OCI-LY1 (cell line): ENCODE results near the gene ALCAM.

Source experiments
- H2AFZ ChIP-seq: fragments of 200-600 bp; sonication (generic), shearing (Covaris generic); 2 replicates; pipeline ENCODE4 v1.6.0; 2014; ENCODE audit warnings: antibody characterized with exemption, mild to moderate bottlenecking, low read length
- H3F3A ChIP-seq: fragments of 200-600 bp; sonication (generic), shearing (Covaris generic); 2 replicates; pipeline ENCODE4 v1.6.0; 2014; ENCODE audit warnings: mild to moderate bottlenecking, antibody characterized with exemption, low read length, moderate library complexity; ENCODE audit not compliant: insufficient read depth
- H3K27ac ChIP-seq: fragments of 200-600 bp; sonication (generic); 2 replicates; pipeline ENCODE4 v1.5.1; 2014; ENCODE audit warnings: low read length, mixed run types, mild to moderate bottlenecking, low read depth; ENCODE audit not compliant: poor library complexity, severe bottlenecking
- H3K27me3 ChIP-seq: fragments of 200-600 bp; sonication (generic); 2 replicates; pipeline ENCODE4 v1.6.0; 2014; ENCODE audit warnings: antibody characterized with exemption, mild to moderate bottlenecking, low read length, moderate library complexity; ENCODE audit not compliant: insufficient read depth
- H3K36me3 ChIP-seq: fragments of 200-600 bp; sonication (generic); 2 replicates; pipeline ENCODE4 v1.6.1; 2014; ENCODE audit warnings: mild to moderate bottlenecking, antibody characterized with exemption, low read length, moderate library complexity, mixed read lengths; ENCODE audit not compliant: insufficient read depth
- H3K4me1 ChIP-seq: fragments of 200-600 bp; sonication (generic); 2 replicates; pipeline ENCODE4 v1.5.1; 2014; ENCODE audit warnings: mild to moderate bottlenecking, low read length, moderate library complexity; ENCODE audit not compliant: insufficient read depth, severe bottlenecking
- H3K4me2 ChIP-seq: fragments of 200-600 bp; sonication (generic), shearing (Covaris generic); 2 replicates; pipeline ENCODE4 v1.6.1; 2014; ENCODE audit warnings: low read length
- H3K4me3 ChIP-seq: fragments of 200-600 bp; sonication (generic); 2 replicates; pipeline ENCODE4 v1.5.1; 2014; ENCODE audit warnings: low read length, low read depth, mild to moderate bottlenecking, mixed read lengths; ENCODE audit not compliant: poor library complexity, severe bottlenecking
- H3K79me2 ChIP-seq: fragments of 200-600 bp; shearing (Covaris generic); 2 replicates; pipeline ENCODE4 v1.6.1; 2016; ENCODE audit warnings: mixed run types, low read length, mixed read lengths; ENCODE audit not compliant: insufficient read depth
- H3K9ac ChIP-seq: fragments of 200-600 bp; sonication (generic), shearing (Covaris generic); 2 replicates; pipeline ENCODE4 v1.6.1; 2014; ENCODE audit warnings: mild to moderate bottlenecking, low read length, mixed read lengths
- H3K9me2 ChIP-seq: fragments of 200-600 bp; sonication (generic), shearing (Covaris generic); 2 replicates; pipeline ENCODE4 v1.6.1; 2014; ENCODE audit warnings: low read depth, mild to moderate bottlenecking, low read length, mixed read lengths
- H3K9me3 ChIP-seq: fragments of 200-600 bp; shearing (Covaris generic); 2 replicates; pipeline ENCODE4 v1.6.1; 2014; ENCODE audit warnings: low read length, mixed read lengths
- H4K20me1 ChIP-seq: fragments of 200-600 bp; sonication (generic), shearing (Covaris generic); 2 replicates; pipeline ENCODE4 v1.6.0; 2016; ENCODE audit warnings: mild to moderate bottlenecking, low read length; ENCODE audit not compliant: insufficient read depth
- CTCF ChIP-seq: fragments of 200-600 bp; sonication (generic), shearing (Covaris generic); IDR thresholded peaks from 2 replicates; pipeline ENCODE4 v1.5.1; 2017; ENCODE audit warnings: mild to moderate bottlenecking, antibody characterized with exemption, low read length, moderate library complexity, mixed read lengths
- EZH2 ChIP-seq: fragments of 200-600 bp; sonication (generic), shearing (Covaris generic); IDR thresholded peaks from 2 replicates; pipeline ENCODE4 v1.8.0; 2017; ENCODE audit warnings: borderline replicate concordance, mixed run types, mild to moderate bottlenecking, antibody characterized with exemption, low read length, moderate library complexity, mixed read lengths

Gene ALCAM

GRCh38 chr3:105427332-105427731 is 60.6 kb downstream of the ALCAM start:
- Histone ChIP-seq H3F3A (no peaks in the 10 kb centered on the region), H3K27ac (no peak overlapping the region), H4K20me1 (no peaks in the 10 kb centered on the region), H3K27me3 (no peaks in the 10 kb centered on the region), H2AFZ (no peak overlapping the region), H3K9me2 (no peaks in the 10 kb centered on the region), H3K9me3 (no peaks in the 10 kb centered on the region), H3K4me1 (peaks cover 7% of the 10 kb centered on the region), H3K4me3 (no peak overlapping the region), H3K36me3 (no peaks in the 10 kb centered on the region; the same call in 1 of the 2 replicates), H3K9ac (no peak overlapping the region), H3K79me2 (peaks cover 29% of the 10 kb centered on the region), H3K4me2 (no peak overlapping the region)
- no peak for TF ChIP-seq EZH2
- no peak for TF ChIP-seq CTCF

GRCh38 chr3:105429034-105429762 is 62.5 kb downstream of the ALCAM start:
- peaks cover 24% of the 10 kb centered on the region for H3K79me2 ChIP-seq

GRCh38 chr3:105430455-105430854 is 63.7 kb downstream of the ALCAM start:
- no peak overlapping the region for H2AFZ ChIP-seq
- no peak overlapping the region for H3K4me3 ChIP-seq
- TF ChIP-seq EZH2, result no peak
- no peak for TF ChIP-seq CTCF
- H3K36me3 ChIP-seq, result no peaks in the 10 kb centered on the region; the same call in 1 of the 2 replicates
- H3K9me2 ChIP-seq, result no peaks in the 10 kb centered on the region
- H3K4me1 ChIP-seq, result peaks cover 7% of the 10 kb centered on the region
- H3K9me3 ChIP-seq, result no peaks in the 10 kb centered on the region
- no peaks in the 10 kb centered on the region for H3F3A ChIP-seq
- H3K27me3 ChIP-seq, result no peaks in the 10 kb centered on the region
- H3K4me2 ChIP-seq, result no peak overlapping the region
- H3K27ac ChIP-seq, result no peak overlapping the region
- H3K9ac ChIP-seq, result no peak overlapping the region
- H4K20me1 ChIP-seq, result no peaks in the 10 kb centered on the region
- H3K79me2 ChIP-seq, result peaks cover 18% of the 10 kb centered on the region

More at GRCh38 chr3:105429034-105429762, 62.5 kb downstream of the ALCAM start:
- no peak for TF ChIP-seq CTCF
- TF ChIP-seq EZH2, result no peak
- Histone ChIP-seq H3K36me3 (no peaks in the 10 kb centered on the region; the same call in 1 of the 2 replicates), H3K9ac (no peak overlapping the region), H3K4me2 (no peak overlapping the region), H4K20me1 (no peaks in the 10 kb centered on the region), H3F3A (no peaks in the 10 kb centered on the region), H3K4me1 (peaks cover 7% of the 10 kb centered on the region), H3K4me3 (no peak overlapping the region), H3K27ac (no peak overlapping the region), H3K9me2 (no peaks in the 10 kb centered on the region), H2AFZ (no peak overlapping the region), H3K27me3 (no peaks in the 10 kb centered on the region), H3K9me3 (no peaks in the 10 kb centered on the region)
